DOHH2 (cell line): ENCODE measurements around the gene RNF144A.

Experiments
- CTCF ChIP-seq: fragments of 200-600 bp; sonication (generic); IDR thresholded peaks from one replicate; pipeline ENCODE4 v1.5.1; 2014; ENCODE audit warnings: antibody characterized with exemption, mild to moderate bottlenecking, low read depth, low read length; ENCODE audit not compliant: poor library complexity, severe bottlenecking
- EZH2phosphoT487 ChIP-seq: fragments of 200-600 bp; sonication (generic); IDR thresholded peaks from 2 replicates; pipeline ENCODE4 v1.6.1; 2017; ENCODE audit warnings: borderline replicate concordance, mild to moderate bottlenecking, antibody characterized with exemption, low read length, moderate library complexity, mixed read lengths

DNA sequence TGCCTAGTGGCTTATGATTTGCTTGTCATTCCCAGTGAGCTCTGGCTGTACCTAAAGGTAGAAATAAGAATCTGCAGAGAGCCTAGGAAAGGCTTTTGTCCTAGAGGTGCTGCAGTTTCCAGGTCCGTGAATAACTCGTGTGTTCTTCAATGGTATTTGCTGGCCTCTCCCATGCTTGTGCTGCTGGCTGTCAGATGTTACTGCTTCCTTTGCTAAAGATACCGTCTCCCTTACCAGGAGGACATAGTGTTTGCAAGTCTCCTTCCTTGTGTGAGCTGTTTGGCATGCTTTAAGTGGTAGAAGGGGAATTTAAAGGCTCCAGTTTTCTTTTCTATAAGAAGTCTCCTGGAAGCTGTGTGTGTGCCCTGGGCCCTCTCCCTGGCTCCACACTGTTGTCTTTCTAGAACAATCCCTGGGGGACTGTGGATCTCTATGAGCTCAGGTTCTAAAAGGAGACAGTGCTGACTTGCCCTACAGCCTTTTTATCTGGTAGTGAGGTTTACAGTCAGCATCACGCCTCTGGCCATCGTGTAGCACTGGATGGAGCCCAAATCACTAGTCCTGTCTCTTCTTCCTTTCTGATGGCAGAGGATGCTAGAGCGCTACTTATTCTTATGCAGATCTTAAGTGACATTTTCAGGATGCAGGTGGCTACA is 65.8 kb downstream of the RNF144A start:
- no peak for TF ChIP-seq CTCF
- no peak for TF ChIP-seq EZH2phosphoT487
